Measurements from ENCODE around the gene SPR. TPM values are rescaled to one million over a fixed set of nuclear protein-coding genes. Genes with fewer than 3 reads are reported as not detected.

Gene SPR
- total and polyA plus RNA-seq, 2 donors (not counting 3 experiments of a cell fraction or from before 2014, with no cell fraction given) = 22.0 to 27.6 TPM

GRCh38 chr2:72929010-72929409, 41.8 kb downstream of the SPR start:
- FAIRE-seq (no peak), DNase-seq (ENCODE audit: low read depth, low spot score) (no peak)
- Histone ChIP-seq H3K79me2 (ENCODE audit: control insufficient read depth, insufficient read depth, low read length) (no peaks in the 10 kb centered on the region), H2AFZ (ENCODE audit: low read depth, low read length) (no peak overlapping the region), H3K27ac (ENCODE audit: insufficient read depth, low read depth, low read length) (no peak overlapping the region), H3K4me2 (ENCODE audit: insufficient read depth, low read length) (no peak overlapping the region), H3K4me3 (replicated peaks in 1 of 3; ENCODE audit: insufficient read depth in 1 of 3, low read depth in 1 of 3, low read length in 3 of 3) (no peak overlapping the region), H3K9me1 (replicated peaks; ENCODE audit: control insufficient read depth, extremely low read depth, insufficient read depth, low read length) (no peaks in the 10 kb centered on the region), H3K9me3 (replicated peaks; ENCODE audit: control insufficient read depth, insufficient read depth, low read length) (no peaks in the 10 kb centered on the region), H3K36me3 (ENCODE audit: control insufficient read depth in 2 of 2, extremely low read depth in 1 of 2, insufficient read depth in 2 of 2, low read length in 2 of 2) (no peaks in the 10 kb centered on the region), H3K4me1 (ENCODE audit: control insufficient read depth, extremely low read depth, insufficient read depth, low read length) (no peaks in the 10 kb centered on the region), H3K27me3 (ENCODE audit: control insufficient read depth in 2 of 2, insufficient read depth in 2 of 2, low read length in 2 of 2) (peaks cover 66% of the 10 kb centered on the region in 2 experiments), H4K20me1 (replicated peaks; ENCODE audit: control insufficient read depth, extremely low read depth, insufficient read depth, low read length) (no peaks in the 10 kb centered on the region), H3K9ac (replicated peaks; ENCODE audit: extremely low read depth, insufficient read depth, low read length) (no peak overlapping the region)
- ChIA-PET POLR2A (no interaction called here), CTCF (interaction anchor here (5.3 to 5.8 kb wide), 2 partner anchors 35 to 45 kb away, joined by 25 to 26 read pairs; no protein-coding TSS in a partner anchor)
- dilution Hi-C loops (cut with MboI; ENCODE audit: extremely low pct_ligation_motif_present, low sequenced_read_pairs) (no loop called here), intact Hi-C loops (cut with micrococcal nuclease) (no loop called here)
- no peak for TF ChIP-seq FOS (IDR thresholded peaks at IDR 0.05; ENCODE audit: borderline replicate concordance, insufficient read depth, low read length)
- no peak for TF ChIP-seq CTCF (IDR thresholded peaks at IDR 0.05; ENCODE audit: extremely low read depth in 1 of 2, insufficient read depth in 1 of 2, low read depth in 1 of 2, low read length in 2 of 2)
- TF ChIP-seq MYC (IDR thresholded peaks at IDR 0.05; ENCODE audit: low read depth, low read length) = no peak
- TF ChIP-seq GATA2 (IDR thresholded peaks at IDR 0.05; ENCODE audit: insufficient read depth, insufficient read length, low read depth, low read length) = no peak
- TF ChIP-seq EZH2 (IDR thresholded peaks at IDR 0.05; ENCODE audit: borderline replicate concordance, low read depth, low read length, severe bottlenecking) = no peak
- no peak for TF ChIP-seq JUN (IDR thresholded peaks at IDR 0.05; ENCODE audit: borderline replicate concordance, insufficient read depth, insufficient read length, low read depth)
- no peak for TF ChIP-seq POLR2AphosphoS5 (IDR thresholded peaks at IDR 0.05; ENCODE audit: insufficient read depth, low read depth, low read length)
- no peak for TF ChIP-seq POLR2A (IDR thresholded peaks at IDR 0.05; ENCODE audit: low read depth, low read length)
- no peak for TF ChIP-seq MAX (IDR thresholded peaks at IDR 0.05; ENCODE audit: insufficient read depth, insufficient read length)
- BruUV-seq (replicated peaks) = no TSS peak
